Liver (tissue), 3 donors: ENCODE data around the gene SAMSN1.

Experiments
- EGR1 ChIP-seq, 2 donors: IDR thresholded peaks; 2 replicates each; pipeline ENCODE4 v1.6.1; 2016 to 2018; ENCODE audit warnings: antibody characterized with exemption in 2 of 2, low read depth in 2 of 2
- GABPA ChIP-seq, 2 donors: IDR thresholded peaks in 1 of 2; conservative IDR thresholded peaks in 1 of 2; 2 replicates each; pipeline ENCODE4 v1.6.1; 2016; ENCODE audit warnings: antibody characterized with exemption in 2 of 2, mild to moderate bottlenecking in 1 of 2, moderate library complexity in 1 of 2
- HNF4G ChIP-seq: IDR thresholded peaks from 2 replicates; pipeline ENCODE4 v1.6.1; 2016; ENCODE audit warnings: antibody characterized with exemption
- JUND ChIP-seq, 2 donors: IDR thresholded peaks; 2 replicates each; pipeline ENCODE4 v1.6.1; 2016; ENCODE audit warnings: antibody characterized with exemption in 2 of 2
- RXRA ChIP-seq, 2 donors: IDR thresholded peaks; 2 replicates each; pipeline ENCODE4 v1.6.1; 2017 to 2018; ENCODE audit warnings: antibody characterized with exemption in 2 of 2, mild to moderate bottlenecking in 1 of 2
- SP1 ChIP-seq: IDR thresholded peaks from 2 replicates; pipeline ENCODE4 v1.6.1; 2018; ENCODE audit warnings: antibody characterized with exemption, mild to moderate bottlenecking
- TAF1 ChIP-seq: conservative IDR thresholded peaks from 2 replicates; pipeline ENCODE4 v1.6.1; 2016; ENCODE audit warnings: antibody characterized with exemption, mild to moderate bottlenecking
- TF ChIP-seq, protein P1 (sequence below): fragments of 150-350 bp; IDR thresholded peaks from 2 replicates; pipeline ENCODE4 v1.5.1; 2017; ENCODE audit warnings: improper control_type of control experiment, low read depth, low read length; ENCODE audit not compliant: missing input control
- TF ChIP-seq, protein P2 (sequence below): IDR thresholded peaks from 2 replicates; pipeline ENCODE4 v1.6.1; 2016; ENCODE audit warnings: antibody characterized with exemption
- TF ChIP-seq, protein P3 (sequence below): IDR thresholded peaks from 2 replicates; pipeline ENCODE4 v1.6.1; 2016; ENCODE audit warnings: antibody characterized with exemption, mild to moderate bottlenecking
- donor health status: healthy.
- donor health status: healthy.

DNA sequence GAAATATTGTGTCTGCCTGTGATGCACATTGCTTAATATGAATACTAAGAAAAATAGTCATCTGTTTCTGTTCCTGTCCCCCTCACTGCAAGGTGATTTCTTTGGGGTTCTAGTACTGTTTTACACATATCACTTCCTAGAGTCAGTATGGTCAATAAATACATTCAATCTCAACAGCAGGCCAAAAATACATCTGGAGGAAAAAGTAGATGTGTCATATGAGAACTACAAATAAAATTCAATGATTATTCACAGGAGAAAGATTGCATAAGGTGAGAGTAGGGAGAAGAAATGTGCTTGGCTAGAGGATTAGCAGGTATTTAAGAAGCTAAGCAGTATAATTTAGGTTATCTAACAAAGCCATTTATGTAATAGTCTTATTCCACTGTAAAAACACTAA lies 45.3 kb upstream of the SAMSN1 start:
- TF ChIP-seq, protein P1, sequence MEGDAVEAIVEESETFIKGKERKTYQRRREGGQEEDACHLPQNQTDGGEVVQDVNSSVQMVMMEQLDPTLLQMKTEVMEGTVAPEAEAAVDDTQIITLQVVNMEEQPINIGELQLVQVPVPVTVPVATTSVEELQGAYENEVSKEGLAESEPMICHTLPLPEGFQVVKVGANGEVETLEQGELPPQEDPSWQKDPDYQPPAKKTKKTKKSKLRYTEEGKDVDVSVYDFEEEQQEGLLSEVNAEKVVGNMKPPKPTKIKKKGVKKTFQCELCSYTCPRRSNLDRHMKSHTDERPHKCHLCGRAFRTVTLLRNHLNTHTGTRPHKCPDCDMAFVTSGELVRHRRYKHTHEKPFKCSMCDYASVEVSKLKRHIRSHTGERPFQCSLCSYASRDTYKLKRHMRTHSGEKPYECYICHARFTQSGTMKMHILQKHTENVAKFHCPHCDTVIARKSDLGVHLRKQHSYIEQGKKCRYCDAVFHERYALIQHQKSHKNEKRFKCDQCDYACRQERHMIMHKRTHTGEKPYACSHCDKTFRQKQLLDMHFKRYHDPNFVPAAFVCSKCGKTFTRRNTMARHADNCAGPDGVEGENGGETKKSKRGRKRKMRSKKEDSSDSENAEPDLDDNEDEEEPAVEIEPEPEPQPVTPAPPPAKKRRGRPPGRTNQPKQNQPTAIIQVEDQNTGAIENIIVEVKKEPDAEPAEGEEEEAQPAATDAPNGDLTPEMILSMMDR: no peak
- TF ChIP-seq HNF4G (no peak), EGR1 (IDR thresholded peaks at IDR 0.05; ENCODE audit: low read depth in 2 of 2) (no peak), SP1 (no peak), GABPA (IDR thresholded peaks at IDR 0.05 in 1 of 2, conservative IDR thresholded peaks at IDR 0.05 in 1 of 2) (no peak), RXRA (IDR thresholded peaks at IDR 0.05) (no peak), TAF1 (no peak), JUND (IDR thresholded peaks at IDR 0.05) (no peak)
- TF ChIP-seq, protein P2, sequence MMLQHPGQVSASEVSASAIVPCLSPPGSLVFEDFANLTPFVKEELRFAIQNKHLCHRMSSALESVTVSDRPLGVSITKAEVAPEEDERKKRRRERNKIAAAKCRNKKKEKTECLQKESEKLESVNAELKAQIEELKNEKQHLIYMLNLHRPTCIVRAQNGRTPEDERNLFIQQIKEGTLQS: no peak
- TF ChIP-seq, protein P3, sequence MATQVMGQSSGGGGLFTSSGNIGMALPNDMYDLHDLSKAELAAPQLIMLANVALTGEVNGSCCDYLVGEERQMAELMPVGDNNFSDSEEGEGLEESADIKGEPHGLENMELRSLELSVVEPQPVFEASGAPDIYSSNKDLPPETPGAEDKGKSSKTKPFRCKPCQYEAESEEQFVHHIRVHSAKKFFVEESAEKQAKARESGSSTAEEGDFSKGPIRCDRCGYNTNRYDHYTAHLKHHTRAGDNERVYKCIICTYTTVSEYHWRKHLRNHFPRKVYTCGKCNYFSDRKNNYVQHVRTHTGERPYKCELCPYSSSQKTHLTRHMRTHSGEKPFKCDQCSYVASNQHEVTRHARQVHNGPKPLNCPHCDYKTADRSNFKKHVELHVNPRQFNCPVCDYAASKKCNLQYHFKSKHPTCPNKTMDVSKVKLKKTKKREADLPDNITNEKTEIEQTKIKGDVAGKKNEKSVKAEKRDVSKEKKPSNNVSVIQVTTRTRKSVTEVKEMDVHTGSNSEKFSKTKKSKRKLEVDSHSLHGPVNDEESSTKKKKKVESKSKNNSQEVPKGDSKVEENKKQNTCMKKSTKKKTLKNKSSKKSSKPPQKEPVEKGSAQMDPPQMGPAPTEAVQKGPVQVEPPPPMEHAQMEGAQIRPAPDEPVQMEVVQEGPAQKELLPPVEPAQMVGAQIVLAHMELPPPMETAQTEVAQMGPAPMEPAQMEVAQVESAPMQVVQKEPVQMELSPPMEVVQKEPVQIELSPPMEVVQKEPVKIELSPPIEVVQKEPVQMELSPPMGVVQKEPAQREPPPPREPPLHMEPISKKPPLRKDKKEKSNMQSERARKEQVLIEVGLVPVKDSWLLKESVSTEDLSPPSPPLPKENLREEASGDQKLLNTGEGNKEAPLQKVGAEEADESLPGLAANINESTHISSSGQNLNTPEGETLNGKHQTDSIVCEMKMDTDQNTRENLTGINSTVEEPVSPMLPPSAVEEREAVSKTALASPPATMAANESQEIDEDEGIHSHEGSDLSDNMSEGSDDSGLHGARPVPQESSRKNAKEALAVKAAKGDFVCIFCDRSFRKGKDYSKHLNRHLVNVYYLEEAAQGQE: no peak
